Common myeloid progenitor, CD34-positive (primary cell): Measurements from ENCODE around the gene LYPD6B.

Experiments
- CTCF ChIA-PET: fragments of 350-600 bp; sonication (Branson Sonifier 250); formaldehyde crosslinking; loops from one replicate; lab custom pipeline; 2021; ENCODE audit warnings: antibody characterized with exemption; lab: Charles Lee
- POLR2A ChIA-PET: fragments of 350-600 bp; sonication (Branson Sonifier 250); formaldehyde crosslinking; loops from one replicate; lab custom pipeline; 2021; ENCODE audit warnings: antibody characterized with exemption; lab: Charles Lee
- DNase-seq, 3 donors: peaks; one replicate each; pipeline versions ENCODE4 v3.0.0 to v3.0.0-alpha.2; 2013
- H3K27ac ChIP-seq, 2 experiments: 1 replicate in 1 of 2; 2 replicates in 1 of 2; pipeline ENCODE4 v1.7.0; 2013; ENCODE audit warnings: inconsistent platforms in 2 of 2, low read length in 2 of 2, mild to moderate bottlenecking in 2 of 2, low read depth in 1 of 2, moderate library complexity in 1 of 2; ENCODE audit not compliant: severe bottlenecking in 2 of 2, insufficient read depth in 1 of 2, poor library complexity in 1 of 2
- H3K27me3 ChIP-seq, 5 experiments: replicated peaks in 2 of 5; 1 replicate in 3 of 5; 2 replicates in 2 of 5; pipeline versions ENCODE4 v1.6.1 to v1.7.0; 2013; ENCODE audit warnings: low read length in 4 of 5, mild to moderate bottlenecking in 2 of 5, moderate library complexity in 2 of 5, inconsistent platforms in 1 of 5; ENCODE audit not compliant: insufficient read depth in 5 of 5, control insufficient read depth in 4 of 5
- H3K36me3 ChIP-seq, 4 experiments: 1 replicate in 2 of 4; 2 replicates in 2 of 4; pipeline versions ENCODE4 v1.6.1 to v1.7.0; 2013; ENCODE audit warnings: low read length in 3 of 4, control low read depth in 1 of 4, mild to moderate bottlenecking in 1 of 4; ENCODE audit not compliant: control insufficient read depth in 4 of 4, insufficient read depth in 4 of 4
- H3K4me1 ChIP-seq, 4 experiments: 1 replicate in 3 of 4; 2 replicates in 1 of 4; pipeline versions ENCODE4 v1.6.1 to v1.7.1; 2013; ENCODE audit warnings: low read length in 3 of 4, mild to moderate bottlenecking in 3 of 4, control low read depth in 1 of 4, inconsistent platforms in 1 of 4, moderate library complexity in 1 of 4; ENCODE audit not compliant: control insufficient read depth in 4 of 4, insufficient read depth in 4 of 4; ENCODE audit errors: control extremely low read depth in 1 of 4
- H3K4me3 ChIP-seq, 7 experiments: 1 replicate in 4 of 7; 2 replicates in 3 of 7; pipeline versions ENCODE4 v1.5.1 to v1.7.0; 2013; ENCODE audit warnings: mild to moderate bottlenecking in 7 of 7, low read length in 6 of 7, moderate library complexity in 6 of 7, inconsistent platforms in 2 of 7, low read depth in 2 of 7, control low read depth in 1 of 7; ENCODE audit not compliant: insufficient read depth in 4 of 7, control insufficient read depth in 1 of 7; ENCODE audit errors: extremely low read depth in 1 of 7
- H3K9me3 ChIP-seq, 5 experiments: 1 replicate in 4 of 5; 2 replicates in 1 of 5; pipeline versions ENCODE4 v1.6.1 to v1.7.1; 2013; ENCODE audit warnings: low read length in 4 of 5, mild to moderate bottlenecking in 2 of 5, inconsistent platforms in 1 of 5, low read depth in 1 of 5, moderate library complexity in 1 of 5; ENCODE audit not compliant: control insufficient read depth in 4 of 5, insufficient read depth in 2 of 5; ENCODE audit errors: control extremely low read depth in 1 of 5
- WGBS: methylation state at CpG from one replicate; pipeline ENCODE4 v1.1.5; 2013; ENCODE audit not compliant: insufficient coverage; 5-methylcytosine and 5-hydroxymethylcytosine counted together

The LYPD6B gene

DNA sequence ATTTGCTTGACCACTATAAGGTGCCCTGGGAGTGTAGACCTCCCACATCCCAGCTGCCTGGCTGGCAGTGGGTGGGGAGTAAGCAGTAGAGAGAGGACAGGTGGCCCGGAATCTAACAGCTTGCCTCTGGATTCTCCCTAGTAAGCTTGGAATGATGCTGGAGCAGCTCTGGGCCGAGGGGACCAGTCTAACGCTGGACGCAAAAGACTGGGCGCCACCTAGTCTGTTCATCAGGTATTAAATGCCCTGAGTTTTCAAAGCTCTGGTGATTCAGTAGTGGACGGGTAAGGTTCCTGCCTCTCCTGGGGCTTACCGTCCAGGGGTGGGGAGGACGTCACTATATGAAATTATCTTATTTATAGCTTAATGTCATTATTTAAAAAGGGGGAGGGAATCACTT, 648 bp upstream of the LYPD6B start:
- Histone ChIP-seq H3K36me3 (no peaks in the 10 kb centered on the region), H3K27me3 (peaks cover 0 to 30% (median 19%) of the 10 kb centered on the region in 5 experiments), H3K9me3 (no peaks in the 10 kb centered on the region), H3K27ac (no peak overlapping the region), H3K4me3 (peak overlapping the region in 2 of 7 experiments; percentile 57 to 68), H3K4me1 (peaks cover 0 to 15% (median 11%) of the 10 kb centered on the region in 4 experiments)
- DNase-seq, result no peak
- ChIA-PET CTCF (interaction anchor here (0.7 to 2.2 kb wide), 7 partner anchors 11 to 519 kb away, joined by 3 to 12 read pairs (median 3); no protein-coding TSS in a partner anchor), POLR2A (no interaction called here)
- WGBS, result 88% methylated on average over 4 of the region's 8 CpGs

DNA sequence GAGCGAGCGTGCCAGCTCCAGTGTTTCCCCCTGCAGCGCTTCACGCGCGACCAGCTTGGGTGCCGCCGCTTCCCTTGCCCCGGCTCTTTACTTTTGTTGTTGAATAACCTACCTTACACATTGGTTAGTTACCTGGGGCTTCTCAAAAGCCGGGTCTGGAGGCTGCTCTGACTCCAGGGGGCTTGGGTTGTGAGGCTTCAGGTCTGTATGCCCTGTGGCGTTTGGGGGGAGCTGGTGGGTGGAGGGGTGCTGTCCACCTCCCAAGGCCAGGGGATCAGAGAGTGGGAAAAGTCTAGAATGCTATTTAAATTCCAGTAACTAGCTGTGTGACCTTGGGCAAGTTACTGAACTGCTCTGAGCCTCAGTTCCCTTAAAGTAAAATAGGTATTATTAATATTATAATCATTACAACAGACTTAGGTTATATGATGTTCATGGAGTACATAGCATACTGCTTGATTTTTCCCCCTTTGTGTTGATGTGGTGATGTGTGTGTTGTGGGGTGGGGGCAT, 770 bp downstream of the LYPD6B start:
- DNase-seq, result peak in 1 of 3 donors; percentile 24
- ChIA-PET POLR2A (no interaction called here), CTCF (interaction anchor here (0.9 to 2.2 kb wide), 5 partner anchors 10 to 275 kb away, joined by 3 to 12 read pairs (median 4); no protein-coding TSS in a partner anchor)
- WGBS, result 36% methylated on average over 11 of the region's 11 CpGs
- H3K9me3 ChIP-seq, result no peaks in the 10 kb centered on the region
- H3K27ac ChIP-seq, result no peak overlapping the region
- H3K4me1 ChIP-seq, result peaks cover 0 to 15% (median 11%) of the 10 kb centered on the region in 4 experiments
- peaks cover 0 to 30% (median 19%) of the 10 kb centered on the region in 5 experiments for H3K27me3 ChIP-seq
- H3K36me3 ChIP-seq, result no peaks in the 10 kb centered on the region
- H3K4me3 ChIP-seq, result peak overlapping the region in 4 of 7 experiments; percentile 50 to 68 (median 60)

DNA sequence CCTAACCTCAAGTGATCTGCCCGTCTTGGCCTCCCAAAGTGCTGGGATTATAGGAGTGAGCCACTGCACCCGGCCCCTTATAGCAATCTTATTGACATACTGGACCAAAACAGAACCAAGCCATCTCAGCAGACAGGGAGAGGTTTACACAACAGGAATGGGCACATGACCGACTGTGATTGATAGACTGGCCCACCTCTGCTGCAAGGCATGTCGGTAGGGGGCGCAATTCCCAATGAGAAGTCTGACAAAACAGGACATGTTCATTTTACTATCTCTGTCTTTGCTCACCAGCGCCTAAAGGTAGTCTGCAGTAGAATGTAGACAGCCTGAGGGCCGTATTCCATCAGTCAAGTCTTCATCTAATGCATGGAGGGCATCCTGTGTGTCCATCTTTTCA, 2.0 kb downstream of the LYPD6B start:
- POLR2A ChIA-PET, result no interaction called here
- no peaks in the 10 kb centered on the region for H3K36me3 ChIP-seq
- WGBS, result 64% methylated on average over 7 of the region's 7 CpGs
- H3K27me3 ChIP-seq, result peaks cover 0 to 30% (median 19%) of the 10 kb centered on the region in 5 experiments
- H3K27ac ChIP-seq, result no peak overlapping the region
- DNase-seq, result peak; percentile 35 to 48 (median 45)
- H3K4me3 ChIP-seq, result no peak overlapping the region
- H3K9me3 ChIP-seq, result peaks cover 0 to 2% (median 0%) of the 10 kb centered on the region in 5 experiments
- peaks cover 0 to 15% (median 11%) of the 10 kb centered on the region in 4 experiments for H3K4me1 ChIP-seq
- CTCF ChIA-PET, result interaction anchor here (0.7 to 1.7 kb wide), 6 partner anchors 9 to 500 kb away, joined by 3 to 8 read pairs (median 3); no protein-coding TSS in a partner anchor

DNA sequence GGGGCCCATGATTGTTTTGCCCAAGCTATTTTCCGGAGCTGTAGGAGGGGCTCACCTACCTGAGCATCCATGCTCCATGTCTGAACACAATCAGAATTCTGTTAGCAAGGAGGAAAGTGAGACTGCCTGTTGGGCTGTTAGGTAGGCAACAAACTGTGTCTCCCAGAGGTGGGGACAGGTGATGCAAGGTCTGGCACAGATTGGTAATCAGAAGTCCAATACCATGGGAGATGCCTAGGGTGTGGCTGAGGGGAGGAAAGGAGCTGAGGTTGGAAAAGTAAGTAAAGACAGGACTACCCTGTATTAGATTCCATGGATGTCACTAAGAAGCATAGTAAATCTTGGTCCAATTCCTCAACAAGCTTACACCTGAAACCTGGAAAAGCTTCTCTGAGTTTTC, 3.0 kb downstream of the LYPD6B start:
- POLR2A ChIA-PET, result no interaction called here
- 100% methylated on average over 1 of the region's 1 CpG for WGBS
- Histone ChIP-seq H3K27ac (no peak overlapping the region), H3K9me3 (peaks cover 0 to 11% (median 0%) of the 10 kb centered on the region in 5 experiments), H3K27me3 (peaks cover 0 to 30% (median 17%) of the 10 kb centered on the region in 5 experiments), H3K4me1 (peaks cover 0 to 15% (median 11%) of the 10 kb centered on the region in 4 experiments), H3K4me3 (no peak overlapping the region), H3K36me3 (no peaks in the 10 kb centered on the region)
- CTCF ChIA-PET, result interaction anchor here (0.8 to 1.7 kb wide), 4 partner anchors 10 to 499 kb away, joined by 3 to 8 read pairs (median 4); no protein-coding TSS in a partner anchor
- DNase-seq, result no peak

DNA sequence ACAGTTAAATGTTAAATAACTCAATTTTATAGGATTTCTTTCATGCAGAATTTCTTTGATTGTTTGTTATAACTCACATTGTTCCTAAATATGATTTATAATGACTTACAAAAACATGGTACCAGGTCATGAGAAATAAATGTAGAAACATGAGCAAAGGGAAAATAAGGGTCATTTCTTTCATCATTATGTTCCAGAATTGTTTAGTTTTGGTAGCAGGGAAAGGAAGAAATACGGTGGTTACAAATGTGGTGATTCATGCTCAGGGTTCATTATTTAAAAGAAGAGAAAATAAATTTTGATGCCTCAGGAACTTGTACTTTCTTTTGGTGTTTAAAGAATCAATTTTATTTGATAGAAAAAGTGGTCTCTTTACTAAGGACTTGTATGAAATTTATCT, 4.4 kb downstream of the LYPD6B start:
- no peaks in the 10 kb centered on the region for H3K36me3 ChIP-seq
- H3K4me3 ChIP-seq, result no peak overlapping the region
- peaks cover 0 to 18% (median 4%) of the 10 kb centered on the region in 5 experiments for H3K9me3 ChIP-seq
- POLR2A ChIA-PET, result no interaction called here
- no peak for DNase-seq
- no peak overlapping the region for H3K27ac ChIP-seq
- peaks cover 0 to 19% (median 11%) of the 10 kb centered on the region in 5 experiments for H3K27me3 ChIP-seq
- 80% methylated on average over 1 of the region's 1 CpG for WGBS
- H3K4me1 ChIP-seq, result peaks cover 0 to 14% (median 11%) of the 10 kb centered on the region in 4 experiments
- CTCF ChIA-PET, result no interaction called here

DNA sequence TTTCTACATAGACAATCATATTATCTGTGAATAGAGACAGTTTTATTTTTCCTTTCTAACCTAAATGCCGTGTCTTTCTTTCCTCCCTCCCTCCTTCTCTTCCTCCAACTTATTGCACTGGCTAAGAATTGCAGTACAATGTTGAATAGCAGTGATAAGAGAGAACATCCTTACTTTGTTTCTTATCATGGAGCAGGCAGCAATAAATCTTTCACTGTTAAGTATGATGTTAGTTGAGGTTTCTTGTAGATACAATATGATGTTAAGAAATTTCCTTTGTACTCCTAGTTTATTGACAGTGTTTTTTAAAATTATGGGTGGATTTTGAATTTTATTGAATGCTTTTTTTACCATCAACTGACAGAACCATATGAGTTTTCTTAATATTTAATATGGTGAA, 6.0 kb downstream of the LYPD6B start:
- WGBS, result no CpG with 5 or more reads among the region's 1 CpG
- H3K27ac ChIP-seq, result no peak overlapping the region
- H3K4me1 ChIP-seq, result no peaks in the 10 kb centered on the region
- no peaks in the 10 kb centered on the region for H3K36me3 ChIP-seq
- ChIA-PET CTCF (no interaction called here), POLR2A (no interaction called here)
- peak in 1 of 3 donors; percentile 28 for DNase-seq
- no peak overlapping the region for H3K4me3 ChIP-seq
- peaks cover 0 to 20% (median 5%) of the 10 kb centered on the region in 5 experiments for H3K9me3 ChIP-seq
- peaks cover 0 to 5% (median 3%) of the 10 kb centered on the region in 5 experiments for H3K27me3 ChIP-seq

DNA sequence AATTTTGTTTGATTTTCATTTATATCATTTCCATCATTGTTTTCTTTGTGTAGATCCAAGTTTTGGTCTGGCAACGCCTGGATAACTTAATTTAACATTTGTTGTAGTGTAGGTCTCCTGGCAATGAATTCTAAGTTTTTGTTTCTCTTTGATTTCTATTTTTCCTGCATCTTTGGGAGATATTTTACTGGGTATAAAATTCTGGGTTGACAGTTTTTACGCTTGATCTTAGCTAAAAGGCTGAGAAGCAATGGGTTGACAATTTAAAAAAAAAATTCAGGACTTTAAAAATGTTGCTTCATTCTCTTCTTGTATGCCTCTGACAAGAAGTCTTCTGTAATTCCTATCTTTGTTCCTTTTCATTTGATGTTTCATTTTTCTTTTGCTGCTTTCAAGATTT, 8.6 kb downstream of the LYPD6B start:
- CTCF ChIA-PET, result interaction anchor here (1.2 kb wide), 1 partner anchor 29 kb away, joined by 4 read pairs; no protein-coding TSS in a partner anchor

More for the DNA sequence above, 8.6 kb downstream of the LYPD6B start:
- Histone ChIP-seq H3K4me1 (no peaks in the 10 kb centered on the region), H3K9me3 (peaks cover 0 to 20% (median 5%) of the 10 kb centered on the region in 5 experiments), H3K27ac (no peak overlapping the region), H3K4me3 (no peak overlapping the region), H3K36me3 (no peaks in the 10 kb centered on the region), H3K27me3 (no peaks in the 10 kb centered on the region)
- no peak for DNase-seq
- no CpG with 5 or more reads among the region's 2 CpGs for WGBS
- POLR2A ChIA-PET, result no interaction called here
